Suprapubic skin (tissue), 4 donors: Measurements from ENCODE around the gene NEU1.

Experiments used
- CTCF ChIP-seq, 2 donors: fragments of 200-600 bp in 1 of 2; fragments of 450-650 bp in 1 of 2; sonication (generic) in 1 of 2; IDR thresholded peaks; one replicate each; pipeline ENCODE4 v1.5.1; 2016 to 2019; ENCODE audit warnings: antibody characterized with exemption in 2 of 2, mild to moderate bottlenecking in 1 of 2, moderate library complexity in 1 of 2
- POLR2A ChIP-seq, 2 donors: fragments of 450-650 bp; IDR thresholded peaks; one replicate each; pipeline ENCODE4 v1.6.1; 2017; ENCODE audit warnings: antibody characterized with exemption in 2 of 2, mild to moderate bottlenecking in 2 of 2, moderate library complexity in 2 of 2
- POLR2AphosphoS5 ChIP-seq, 3 donors: sonication (generic); formaldehyde crosslinking; IDR thresholded peaks; one replicate each; pipeline ENCODE4 v1.6.1; 2017; ENCODE audit warnings: antibody characterized with exemption in 3 of 3

- no peak for TF ChIP-seq CTCF (IDR thresholded peaks at IDR 0.05)
- no peak for TF ChIP-seq POLR2A (IDR thresholded peaks at IDR 0.05)
- no peak for TF ChIP-seq POLR2AphosphoS5 (IDR thresholded peaks at IDR 0.05)
Measured at GRCh38 chr6:31876357-31876756, 13.7 kb upstream of the NEU1 start.
